COLO668 (cell line): ENCODE measurements around the gene BLMH.

Source experiments
- DNase-seq: peaks from one replicate; lab custom pipeline; 2025; ENCODE audit not compliant: unreplicated experiment; lab: John Stamatoyannopoulos, UW

BLMH gene

GRCh38 chr17:30291543-30292285 is at the start of gene BLMH:
TSS of gene BLMH (minus strand) at chr17:30291944. CDS start at chr17:30291819, 125 bp downstream.
- peak; percentile 71 for DNase-seq

DNA sequence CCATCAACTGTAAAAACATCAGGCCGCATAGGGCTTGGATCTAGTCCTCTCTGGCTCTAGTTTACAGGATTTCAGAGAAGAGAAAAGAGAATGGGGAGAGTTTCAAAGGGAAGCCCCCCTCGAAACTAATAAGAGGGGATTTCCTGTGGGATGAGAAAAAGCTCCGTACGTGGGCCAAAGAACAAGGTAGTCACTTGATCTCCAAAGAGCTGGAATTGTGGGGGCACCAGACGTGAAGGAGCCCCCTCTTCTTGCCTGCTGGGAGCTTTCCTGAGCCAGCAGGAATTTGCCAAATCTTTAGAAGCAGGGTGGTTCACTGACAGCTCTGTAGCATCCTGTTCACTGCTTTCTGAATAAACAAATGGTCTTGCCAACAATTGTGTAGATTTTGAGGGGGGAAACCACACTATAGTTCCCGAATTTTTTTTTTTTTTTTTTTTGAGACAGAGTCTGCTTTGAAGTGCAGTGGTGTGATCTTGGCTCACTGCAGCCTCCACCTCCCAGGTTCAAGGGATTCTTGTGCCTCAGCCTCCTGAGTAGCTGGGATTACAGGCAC is 49.1 kb upstream of the BLMH start:
- no peak for DNase-seq

DNA sequence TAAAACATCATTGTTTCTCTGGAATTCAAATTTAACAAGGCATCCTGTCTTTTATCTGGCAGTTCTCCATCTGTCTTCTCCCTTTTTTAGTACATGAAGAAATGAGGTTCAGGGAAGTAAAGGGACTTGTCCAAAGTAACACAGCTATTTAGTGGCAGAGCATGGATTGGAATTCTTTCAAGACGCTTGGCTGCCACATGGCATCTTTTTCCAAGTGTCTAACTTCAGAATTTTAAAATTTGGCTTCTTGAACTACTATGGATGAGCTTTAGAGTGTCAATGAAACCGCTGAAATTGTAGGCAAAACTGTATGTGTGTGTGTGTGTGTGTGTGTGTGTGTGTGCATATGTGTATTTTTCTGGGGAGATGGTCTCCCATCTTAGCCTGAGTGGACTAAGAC is 47.3 kb upstream of the BLMH start:
- DNase-seq: no peak

DNA sequence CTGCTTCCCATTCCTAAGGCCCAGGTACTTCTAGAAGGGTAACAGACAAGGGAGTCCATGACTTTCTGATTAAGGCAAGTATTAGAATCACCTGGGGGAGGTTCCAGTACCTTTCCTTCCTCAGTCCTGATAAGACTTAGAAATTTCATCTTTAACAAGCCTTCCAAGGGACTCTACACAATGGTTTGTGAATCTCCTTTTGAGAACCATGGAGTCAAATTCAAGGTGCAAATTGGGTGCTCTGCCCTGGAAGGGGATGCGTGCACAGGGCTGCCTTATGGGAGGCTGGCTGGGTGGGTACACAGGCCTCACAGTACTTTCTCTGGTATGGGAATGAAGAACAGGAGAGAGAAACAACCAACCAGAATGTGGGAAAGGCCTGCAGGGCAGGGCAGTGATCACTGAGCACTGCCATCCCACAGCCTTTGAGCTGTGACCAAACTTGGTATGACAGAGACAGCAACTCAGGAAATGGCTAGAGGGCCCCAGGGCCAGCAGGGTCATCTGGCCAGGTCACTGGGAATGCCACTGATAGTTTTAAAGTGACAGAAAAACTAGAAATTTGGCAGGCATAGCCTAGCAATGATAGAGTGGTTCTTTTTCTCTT is 45.8 kb upstream of the BLMH start:
- no peak for DNase-seq

GRCh38 chr17:30336369-30337171 is 44.8 kb upstream of the BLMH start:
- peak; percentile 37 for DNase-seq

DNA sequence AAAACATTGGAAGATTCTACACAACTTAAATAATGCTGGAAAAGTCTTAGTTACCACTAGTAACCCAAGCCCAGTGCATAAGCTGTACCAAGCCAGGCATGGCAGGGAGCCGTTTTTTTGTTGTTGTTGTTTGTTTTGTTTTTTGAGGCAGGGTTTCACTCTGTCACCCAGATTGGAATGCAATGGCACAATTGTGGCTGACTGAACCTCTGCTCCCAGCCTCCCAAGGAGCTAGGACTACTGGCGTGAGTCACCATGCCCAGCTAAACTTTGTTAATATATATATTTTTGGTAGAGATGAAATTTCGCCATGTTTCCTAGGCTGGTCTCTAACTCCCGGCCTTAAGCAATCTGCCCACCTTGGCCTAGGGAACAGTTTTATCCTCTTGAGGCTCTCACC is 42.7 kb upstream of the BLMH start:
- no peak for DNase-seq

DNA sequence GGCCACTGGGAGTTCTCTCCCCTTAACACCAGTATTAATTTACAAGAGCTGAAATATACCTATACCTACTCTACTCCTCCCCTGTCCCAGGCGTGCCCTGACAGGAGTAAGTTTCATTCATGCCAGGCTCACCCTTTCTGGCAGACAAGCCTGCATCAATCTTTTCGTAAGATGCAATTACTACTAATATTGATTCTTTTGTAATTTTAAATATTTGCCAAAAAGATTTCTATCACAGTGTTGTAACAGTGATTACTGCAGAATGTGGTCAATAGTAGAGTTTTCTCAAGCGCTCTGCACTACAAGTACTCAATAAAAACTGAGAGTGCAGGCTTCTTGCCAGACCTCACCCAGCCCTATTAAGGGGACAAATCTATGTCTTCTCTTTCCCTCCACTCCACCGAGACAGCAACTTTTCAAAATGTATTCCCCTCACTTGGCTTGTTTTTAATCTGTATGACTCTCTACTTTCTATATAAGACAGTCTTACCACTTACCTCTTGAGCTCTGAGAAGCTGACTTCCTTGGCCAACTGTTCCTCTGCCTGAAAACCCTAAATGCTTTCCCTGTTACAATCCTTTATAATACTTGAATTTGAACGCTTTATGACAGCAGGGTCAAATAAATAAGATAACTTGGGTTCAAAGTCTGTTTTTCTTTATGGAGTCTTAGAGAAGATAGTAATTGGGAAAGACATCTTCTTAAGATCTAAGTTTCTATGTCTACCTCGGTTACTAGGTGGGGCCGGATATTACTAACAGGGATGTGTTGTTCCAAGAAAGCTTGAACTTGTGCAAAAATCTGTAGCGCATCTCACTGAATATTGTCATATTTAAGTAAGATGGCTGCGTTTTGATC is 42.0 kb upstream of the BLMH start, which contains the start of gene TMIGD1:
TMIGD1 (minus strand) TSS at position 555 of the 858 bp plus-strand sequence. CDS start 1,924 bp downstream, outside the sequence.
- DNase-seq: no peak

GRCh38 chr17:30332057-30332542 is 40.4 kb upstream of the BLMH start:
- DNase-seq: no peak

- DNase-seq: peak; percentile 1
These were observed 35.1 kb upstream of the BLMH start for GRCh38 chr17:30326809-30327208.

GRCh38 chr17:30324723-30325122 is 33.0 kb upstream of the BLMH start:
- DNase-seq: no peak

- DNase-seq: peak; percentile 5
These were observed 32.2 kb upstream of the BLMH start for GRCh38 chr17:30323895-30324319.

GRCh38 chr17:30323262-30323894 is 31.6 kb upstream of the BLMH start:
- DNase-seq: peak; percentile 58

DNA sequence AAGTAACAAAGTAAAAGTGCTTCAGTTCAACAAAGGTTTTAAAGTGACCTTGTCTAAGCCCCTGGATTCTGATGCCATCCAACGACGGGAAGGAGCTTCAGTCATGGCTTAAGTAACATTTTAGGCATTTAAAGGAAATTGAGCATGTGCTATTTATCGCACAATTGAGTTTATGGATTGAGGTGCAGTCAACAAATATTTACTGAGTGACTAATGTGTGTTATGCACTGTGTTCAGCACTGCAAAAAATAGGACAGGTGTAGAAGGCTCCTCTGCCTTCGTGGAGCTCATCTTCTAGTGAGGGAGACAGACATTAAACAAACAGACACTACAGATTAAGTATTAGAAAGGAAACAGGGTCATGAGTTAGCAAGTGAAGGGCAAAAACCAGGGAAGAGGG is 29.6 kb upstream of the BLMH start:
- peak; percentile 29 for DNase-seq

GRCh38 chr17:30318155-30318554 is 26.4 kb upstream of the BLMH start:
- DNase-seq: no peak

- DNase-seq: no peak
These were observed 25.0 kb upstream of the BLMH start for GRCh38 chr17:30316736-30317135.

DNA sequence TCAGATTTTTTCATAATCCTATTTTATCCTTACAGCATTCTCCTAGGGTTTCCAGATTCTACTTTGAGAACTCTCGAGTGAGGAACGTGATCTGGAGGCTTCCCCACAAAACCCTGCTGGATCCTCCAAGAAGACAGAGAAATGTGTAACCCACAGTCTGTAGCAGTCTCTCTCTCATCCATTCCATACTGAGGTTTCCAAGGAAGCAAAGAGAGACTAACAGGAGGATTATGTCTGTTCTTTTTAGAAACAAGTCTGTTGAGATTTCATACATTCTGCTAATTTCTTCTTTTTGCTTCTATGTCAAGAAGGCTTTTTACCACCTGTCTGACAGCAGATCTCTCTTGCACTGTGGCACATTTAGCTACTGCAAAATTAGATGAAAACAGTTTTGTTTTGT is 23.4 kb upstream of the BLMH start:
- DNase-seq: no peak

DNA sequence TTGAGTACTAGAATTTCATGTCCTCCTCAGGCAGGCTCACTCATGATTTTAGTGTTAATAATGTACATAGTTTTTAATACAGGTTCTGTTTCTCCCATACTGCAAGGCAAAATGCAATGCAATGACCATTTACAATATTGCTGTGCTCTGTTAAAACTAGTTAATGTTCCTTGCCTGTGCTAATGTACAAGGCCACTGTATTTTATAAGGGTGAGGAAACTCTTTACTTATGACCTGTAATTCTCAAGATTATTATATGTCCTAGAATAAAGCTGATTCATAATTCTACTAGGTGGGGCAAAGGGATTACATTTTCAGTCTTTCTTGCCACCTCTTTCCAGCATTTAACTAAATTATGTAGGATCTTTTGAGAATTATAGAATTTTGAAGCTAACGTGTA is 22.7 kb upstream of the BLMH start:
- DNase-seq: no peak

DNA sequence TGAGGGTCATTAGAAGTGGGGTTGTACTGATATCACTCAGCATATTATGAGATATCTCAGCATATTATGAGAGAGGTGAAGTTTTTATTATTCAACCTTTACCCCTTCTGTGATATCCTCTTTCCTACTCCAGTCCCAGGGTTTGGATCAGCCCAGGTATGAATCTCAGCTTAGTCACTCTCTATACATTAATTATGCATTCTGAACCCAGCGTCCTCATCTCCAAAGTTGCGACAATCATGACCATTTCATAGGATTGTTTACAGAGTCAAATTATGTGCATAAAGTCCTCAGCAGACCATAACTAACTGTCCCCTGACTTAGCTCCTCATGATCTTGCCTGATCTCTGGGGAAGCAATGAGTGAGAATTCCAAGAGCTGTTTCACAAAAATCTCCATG is 20.5 kb upstream of the BLMH start:
- no peak for DNase-seq

- DNase-seq: no peak
These were observed 18.8 kb upstream of the BLMH start for GRCh38 chr17:30310562-30310961.

DNA sequence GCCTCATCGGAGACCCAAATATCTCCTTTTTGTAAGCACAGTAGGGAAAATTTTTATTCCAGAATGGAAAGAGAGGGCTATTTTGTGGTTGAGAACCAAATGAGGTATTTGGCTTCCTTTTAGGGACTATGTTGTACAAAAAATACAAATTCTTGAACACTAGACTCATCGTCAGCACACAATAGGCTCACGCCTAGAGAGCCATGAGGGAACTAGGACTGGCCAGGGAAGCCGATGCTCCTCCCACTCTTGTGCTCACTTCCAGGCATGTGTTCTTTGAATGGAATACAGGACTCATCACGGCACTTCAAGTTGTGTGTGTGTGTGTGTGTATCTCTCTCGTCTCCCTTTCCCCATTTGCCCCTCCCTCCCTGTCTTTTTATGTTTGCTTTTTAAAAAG is 17.8 kb upstream of the BLMH start:
- no peak for DNase-seq
